HG03108 (cell line): Measurements from ENCODE around the gene AP3B1.

Source experiments
- ATAC-seq: cut with Tn5 transposase; IDR thresholded peaks from one replicate; pipeline ENCODE4 v1.9.1; 2021; ENCODE audit warnings: moderate library complexity; ENCODE audit not compliant: unreplicated experiment

Gene AP3B1, protein sequence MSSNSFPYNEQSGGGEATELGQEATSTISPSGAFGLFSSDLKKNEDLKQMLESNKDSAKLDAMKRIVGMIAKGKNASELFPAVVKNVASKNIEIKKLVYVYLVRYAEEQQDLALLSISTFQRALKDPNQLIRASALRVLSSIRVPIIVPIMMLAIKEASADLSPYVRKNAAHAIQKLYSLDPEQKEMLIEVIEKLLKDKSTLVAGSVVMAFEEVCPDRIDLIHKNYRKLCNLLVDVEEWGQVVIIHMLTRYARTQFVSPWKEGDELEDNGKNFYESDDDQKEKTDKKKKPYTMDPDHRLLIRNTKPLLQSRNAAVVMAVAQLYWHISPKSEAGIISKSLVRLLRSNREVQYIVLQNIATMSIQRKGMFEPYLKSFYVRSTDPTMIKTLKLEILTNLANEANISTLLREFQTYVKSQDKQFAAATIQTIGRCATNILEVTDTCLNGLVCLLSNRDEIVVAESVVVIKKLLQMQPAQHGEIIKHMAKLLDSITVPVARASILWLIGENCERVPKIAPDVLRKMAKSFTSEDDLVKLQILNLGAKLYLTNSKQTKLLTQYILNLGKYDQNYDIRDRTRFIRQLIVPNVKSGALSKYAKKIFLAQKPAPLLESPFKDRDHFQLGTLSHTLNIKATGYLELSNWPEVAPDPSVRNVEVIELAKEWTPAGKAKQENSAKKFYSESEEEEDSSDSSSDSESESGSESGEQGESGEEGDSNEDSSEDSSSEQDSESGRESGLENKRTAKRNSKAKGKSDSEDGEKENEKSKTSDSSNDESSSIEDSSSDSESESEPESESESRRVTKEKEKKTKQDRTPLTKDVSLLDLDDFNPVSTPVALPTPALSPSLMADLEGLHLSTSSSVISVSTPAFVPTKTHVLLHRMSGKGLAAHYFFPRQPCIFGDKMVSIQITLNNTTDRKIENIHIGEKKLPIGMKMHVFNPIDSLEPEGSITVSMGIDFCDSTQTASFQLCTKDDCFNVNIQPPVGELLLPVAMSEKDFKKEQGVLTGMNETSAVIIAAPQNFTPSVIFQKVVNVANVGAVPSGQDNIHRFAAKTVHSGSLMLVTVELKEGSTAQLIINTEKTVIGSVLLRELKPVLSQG

DNA sequence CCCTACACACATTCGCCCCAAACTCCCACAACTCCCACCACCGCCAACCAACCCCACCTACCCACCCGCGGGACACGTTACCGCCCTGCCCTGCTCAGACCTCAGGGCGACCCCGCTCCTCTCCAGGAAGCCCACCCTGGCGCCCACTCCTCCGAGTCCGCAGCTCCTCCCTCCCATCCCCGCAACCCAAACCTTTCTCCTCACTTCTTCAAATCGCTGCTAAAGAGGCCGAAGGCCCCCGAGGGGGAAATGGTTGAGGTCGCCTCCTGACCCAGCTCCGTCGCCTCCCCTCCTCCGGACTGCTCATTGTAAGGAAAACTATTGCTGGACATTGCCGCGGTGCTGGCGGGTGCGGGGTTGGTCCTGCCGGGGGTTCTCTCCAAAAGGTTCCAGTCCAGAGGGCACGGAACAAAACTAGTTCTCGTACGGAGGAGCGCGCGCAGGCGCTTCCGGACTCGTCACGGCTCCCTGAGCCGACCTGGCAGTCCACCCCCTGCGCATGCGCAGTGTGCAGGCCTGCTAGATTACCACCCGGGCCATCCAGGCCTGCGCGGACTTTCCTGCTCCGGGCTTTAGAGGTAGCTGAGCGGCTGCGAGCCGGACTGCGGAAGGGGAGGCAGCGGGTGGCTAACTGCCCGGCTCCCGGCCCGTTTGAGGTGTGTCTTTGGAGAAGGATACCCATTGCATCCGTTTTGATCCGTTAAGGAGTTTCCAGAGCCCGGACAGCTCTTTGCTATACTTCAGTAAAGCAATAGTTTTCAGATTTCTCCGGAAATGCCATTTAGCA is at the start of gene AP3B1:
AP3B1 (minus strand) TSS at position 451 of the 787 bp plus-strand sequence; CDS start at position 332, 119 bp downstream.
- peak; percentile 77 for ATAC-seq

GRCh38 chr5:78341440-78341839 is 46.9 kb upstream of the AP3B1 start:
- ATAC-seq = no peak

DNA sequence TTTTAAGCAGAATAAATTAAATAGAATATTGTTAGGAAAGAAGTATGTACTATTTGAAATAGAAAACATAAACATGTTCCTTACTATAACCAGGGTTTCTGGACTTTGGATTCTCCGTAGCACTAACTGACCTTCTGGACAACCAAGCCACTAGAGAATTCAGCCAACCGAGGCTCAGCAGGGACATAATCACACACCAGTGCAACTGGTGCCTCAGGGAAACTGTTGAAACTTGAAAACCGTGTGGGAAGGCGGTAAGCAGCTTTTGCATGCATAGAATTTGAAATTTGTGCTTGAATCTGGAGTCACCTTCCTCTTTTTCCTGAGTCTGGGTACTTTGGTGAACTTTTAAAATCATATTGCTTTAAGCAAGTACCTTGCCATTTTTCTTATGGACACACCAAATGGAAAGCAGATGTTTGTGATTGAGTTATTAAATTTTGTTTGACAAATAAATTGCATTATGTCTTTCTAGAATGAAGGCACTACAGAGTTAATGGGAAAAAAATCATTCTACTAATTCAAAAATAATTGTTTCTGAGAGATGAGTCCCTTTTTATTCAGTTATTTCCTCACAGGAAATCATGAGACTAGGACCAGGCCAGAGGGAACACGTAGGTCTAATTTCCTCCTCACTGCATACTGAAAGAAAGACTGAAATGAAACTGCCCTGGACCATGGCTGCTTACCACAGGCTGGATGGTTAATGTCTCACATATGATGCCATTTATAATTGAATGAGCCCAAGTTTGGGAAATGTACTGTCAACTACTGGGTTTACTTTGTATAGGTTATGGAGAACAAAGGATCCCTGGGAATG is 45.3 kb upstream of the AP3B1 start:
- ATAC-seq = no peak

DNA sequence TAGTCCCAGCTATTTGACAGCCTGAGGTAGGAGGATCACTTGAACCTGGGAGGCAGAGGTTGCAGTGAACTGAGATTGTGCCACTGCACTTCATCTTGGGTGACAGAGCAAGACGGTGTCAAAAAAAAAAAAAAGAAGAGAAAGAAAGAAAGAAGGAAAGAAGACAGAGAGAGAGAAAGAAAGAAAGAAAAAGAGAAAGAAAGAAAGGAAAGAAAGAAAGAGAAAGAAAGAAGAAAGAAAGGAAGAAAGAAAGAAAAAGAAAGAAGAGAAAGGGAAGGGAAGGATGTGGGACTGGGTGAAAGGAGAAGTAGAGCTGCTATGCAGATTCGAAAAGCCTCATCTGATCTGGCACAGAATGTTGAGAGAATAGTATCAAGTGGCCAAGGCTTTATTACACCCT is 42.2 kb upstream of the AP3B1 start:
- no peak for ATAC-seq

GRCh38 chr5:78335976-78336375 is 41.5 kb upstream of the AP3B1 start:
- no peak for ATAC-seq

GRCh38 chr5:78334811-78335210 is 40.3 kb upstream of the AP3B1 start:
- ATAC-seq = no peak

GRCh38 chr5:78331523-78332080 is 37.1 kb upstream of the AP3B1 start:
- ATAC-seq = no peak

DNA sequence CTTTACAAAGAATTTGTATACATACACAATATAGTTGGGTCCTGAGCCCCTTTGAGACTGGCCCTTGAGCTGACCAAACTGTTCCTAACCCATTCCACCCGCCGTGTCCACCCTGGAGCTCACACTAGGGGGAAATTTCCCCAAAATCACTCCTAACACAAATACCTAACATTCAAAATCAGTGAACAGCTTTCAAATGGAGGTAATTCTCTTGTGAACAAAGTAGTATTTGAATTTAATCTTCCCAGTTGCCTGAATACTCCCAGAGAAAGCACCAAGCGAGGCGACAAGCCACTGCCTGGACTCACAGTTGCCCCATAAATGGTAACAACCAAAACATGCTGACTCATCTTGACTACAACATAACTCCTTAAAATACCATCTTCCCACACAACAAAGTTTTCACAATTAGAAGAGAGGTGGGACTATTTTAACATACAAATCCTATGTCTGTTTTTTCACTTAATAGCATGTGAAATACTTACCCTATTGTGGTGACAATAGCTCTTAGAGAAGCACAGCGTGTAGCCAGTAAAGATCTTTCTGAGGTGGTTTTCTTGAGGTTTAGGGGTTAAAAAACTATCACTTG is 34.2 kb upstream of the AP3B1 start:
- no peak for ATAC-seq

DNA sequence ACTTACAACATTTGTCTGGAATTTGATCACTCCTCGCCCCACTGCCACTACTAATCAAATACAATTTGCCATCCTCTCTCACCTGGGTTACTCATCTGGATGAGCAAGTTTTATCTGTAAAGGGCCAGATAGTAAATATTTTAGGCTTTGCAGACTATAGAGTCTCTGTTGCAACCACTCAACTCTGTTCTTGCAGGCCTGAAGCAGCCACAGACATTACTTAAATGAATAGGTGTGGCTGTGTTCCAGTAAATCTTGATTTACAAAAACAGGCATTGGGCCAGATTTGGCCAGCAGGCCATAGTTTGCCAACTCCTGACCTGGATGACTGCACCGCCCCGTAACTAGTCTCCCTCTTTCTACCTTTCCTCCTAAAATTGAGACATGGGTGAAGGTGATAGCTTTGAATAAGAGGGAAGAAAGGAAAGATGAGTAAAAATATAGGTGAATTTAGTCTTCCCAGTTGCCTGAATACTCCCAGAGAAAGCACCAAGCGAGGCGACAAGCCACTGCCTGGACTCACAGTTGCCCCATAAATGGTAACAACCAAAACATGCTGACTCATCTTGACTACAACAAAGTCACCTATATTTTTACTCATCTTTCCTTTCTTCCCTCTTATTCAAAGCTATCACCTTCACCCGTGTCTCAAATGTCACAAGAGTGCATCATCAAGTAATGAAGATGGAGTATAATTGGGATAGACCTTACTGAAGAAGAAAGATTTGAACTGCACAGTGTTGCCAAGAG is 33.4 kb upstream of the AP3B1 start:
- ATAC-seq = no peak

GRCh38 chr5:78326930-78327329 is 32.4 kb upstream of the AP3B1 start:
- ATAC-seq = no peak

DNA sequence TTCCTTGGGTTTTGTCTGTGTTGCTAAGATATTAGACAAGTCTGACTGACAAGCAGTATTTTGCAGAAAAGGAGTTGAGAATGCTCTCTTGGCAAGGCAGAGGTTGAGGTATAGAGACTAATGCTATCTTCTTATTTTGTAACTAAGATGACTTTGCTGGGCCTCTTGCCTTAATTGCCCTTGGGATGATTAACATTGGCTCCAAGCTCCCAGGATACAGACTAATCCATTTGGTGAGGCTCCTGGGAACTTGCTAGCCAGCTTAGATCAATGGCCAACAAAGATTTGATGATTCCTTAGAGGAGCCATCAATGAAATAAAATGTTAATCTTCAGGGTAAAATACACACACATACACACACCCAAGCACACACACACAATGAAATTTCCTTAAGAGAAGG is 28.7 kb upstream of the AP3B1 start:
- ATAC-seq = no peak

GRCh38 chr5:78320401-78320800 is 25.9 kb upstream of the AP3B1 start:
- ATAC-seq = no peak

DNA sequence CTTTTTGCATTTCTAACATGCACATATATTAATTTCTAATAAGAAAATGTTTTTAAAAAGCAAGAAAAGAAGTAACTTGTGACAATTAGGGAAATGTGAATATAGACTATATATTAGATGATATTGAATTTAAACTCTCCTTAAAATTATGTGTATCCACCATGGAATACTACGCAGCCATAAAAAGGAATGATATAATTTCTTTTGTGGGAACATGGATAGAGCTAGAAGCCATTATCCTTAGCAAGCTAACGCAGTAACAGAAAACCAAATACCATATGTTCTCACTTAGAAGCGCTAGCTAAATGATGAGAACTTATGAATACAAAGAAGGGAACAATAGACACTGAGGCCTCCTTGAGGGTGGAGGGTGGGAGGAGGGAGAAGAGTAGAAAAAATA is 23.8 kb upstream of the AP3B1 start:
- ATAC-seq = no peak

DNA sequence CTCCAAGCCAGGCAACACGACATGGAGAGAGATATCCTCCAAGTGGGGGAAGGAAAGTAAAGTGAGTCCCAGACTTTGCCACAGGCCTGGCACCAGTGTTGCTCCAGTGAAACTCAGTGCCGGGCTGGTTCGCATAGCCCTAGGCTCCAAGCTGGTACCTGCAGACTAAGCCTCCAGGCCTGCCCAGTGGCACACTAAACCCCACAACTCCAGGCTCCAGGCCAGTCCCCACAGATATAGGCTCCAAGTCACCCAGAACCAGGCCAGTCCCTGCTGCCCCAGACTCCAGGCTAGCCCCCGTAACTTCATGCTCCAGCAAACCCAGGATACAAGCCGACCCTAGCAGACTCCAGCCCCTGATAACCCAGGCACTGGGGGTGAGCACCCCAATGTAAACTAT is 23.0 kb upstream of the AP3B1 start:
- ATAC-seq = no peak

GRCh38 chr5:78308703-78309102 is 14.2 kb upstream of the AP3B1 start:
- ATAC-seq = no peak

- no peak for ATAC-seq
Measured at GRCh38 chr5:78300464-78301045, 6.1 kb upstream of the AP3B1 start.

GRCh38 chr5:78295035-78295961 is 800 bp upstream of the AP3B1 start:
- no peak for ATAC-seq
